ENCODE measurements around the gene RHOV.

DNA sequence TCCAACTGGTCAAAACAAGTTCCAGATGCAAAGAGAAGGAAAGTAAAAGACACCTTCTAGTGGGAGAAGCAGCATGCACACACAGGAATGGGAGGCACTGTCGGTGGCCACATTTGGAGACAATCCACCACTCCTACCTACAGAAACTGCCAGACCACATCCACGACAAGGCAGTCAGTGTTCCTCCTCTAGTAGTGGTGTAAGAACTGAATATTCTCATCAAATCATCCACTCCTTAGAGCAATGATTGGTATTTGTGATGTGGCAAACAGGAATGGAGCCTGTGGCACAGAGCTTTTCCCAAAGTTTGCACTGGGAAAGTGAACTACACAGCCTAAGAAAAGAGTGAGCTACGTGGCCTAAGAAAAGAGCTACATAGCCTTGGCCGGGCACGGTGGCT lies 35.3 kb downstream of the RHOV start:
- TF ChIP-seq, protein P1, sequence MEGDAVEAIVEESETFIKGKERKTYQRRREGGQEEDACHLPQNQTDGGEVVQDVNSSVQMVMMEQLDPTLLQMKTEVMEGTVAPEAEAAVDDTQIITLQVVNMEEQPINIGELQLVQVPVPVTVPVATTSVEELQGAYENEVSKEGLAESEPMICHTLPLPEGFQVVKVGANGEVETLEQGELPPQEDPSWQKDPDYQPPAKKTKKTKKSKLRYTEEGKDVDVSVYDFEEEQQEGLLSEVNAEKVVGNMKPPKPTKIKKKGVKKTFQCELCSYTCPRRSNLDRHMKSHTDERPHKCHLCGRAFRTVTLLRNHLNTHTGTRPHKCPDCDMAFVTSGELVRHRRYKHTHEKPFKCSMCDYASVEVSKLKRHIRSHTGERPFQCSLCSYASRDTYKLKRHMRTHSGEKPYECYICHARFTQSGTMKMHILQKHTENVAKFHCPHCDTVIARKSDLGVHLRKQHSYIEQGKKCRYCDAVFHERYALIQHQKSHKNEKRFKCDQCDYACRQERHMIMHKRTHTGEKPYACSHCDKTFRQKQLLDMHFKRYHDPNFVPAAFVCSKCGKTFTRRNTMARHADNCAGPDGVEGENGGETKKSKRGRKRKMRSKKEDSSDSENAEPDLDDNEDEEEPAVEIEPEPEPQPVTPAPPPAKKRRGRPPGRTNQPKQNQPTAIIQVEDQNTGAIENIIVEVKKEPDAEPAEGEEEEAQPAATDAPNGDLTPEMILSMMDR (IDR thresholded peaks at IDR 0.05; ENCODE audit: low read depth, low read length, poor library complexity, severe bottlenecking): no peak
- no peak for TF ChIP-seq EZH2phosphoT487 (IDR thresholded peaks at IDR 0.05; ENCODE audit: borderline replicate concordance, low read length)
